Activated CD4-positive, CD25-positive, alpha-beta regulatory T cell (primary cell): ENCODE results near the gene GPA33.

Experiments used
- DNase-seq, 4 experiments: peaks; one replicate each; lab custom pipeline; 2025; lab: John Stamatoyannopoulos, UW

GPA33 gene

DNA sequence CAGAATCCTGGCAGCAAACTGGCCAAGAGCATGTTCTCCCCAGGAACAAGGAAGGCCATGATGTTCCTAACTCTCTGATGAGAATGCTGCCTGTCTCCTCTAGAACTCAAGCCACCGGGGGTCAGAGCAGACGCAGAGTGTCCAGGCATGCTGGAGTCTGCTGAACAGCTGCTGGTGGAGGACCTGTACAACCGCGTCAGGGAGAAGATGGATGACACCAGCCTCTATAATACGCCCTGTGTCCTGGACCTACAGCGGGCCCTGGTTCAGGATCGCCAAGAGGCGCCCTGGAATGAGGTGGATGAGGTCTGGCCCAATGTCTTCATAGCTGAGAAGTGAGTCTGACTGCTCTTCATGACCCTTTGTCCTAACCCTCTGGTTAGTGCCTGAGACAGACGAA is 27.0 kb upstream of the GPA33 start:
- no peak for DNase-seq

DNA sequence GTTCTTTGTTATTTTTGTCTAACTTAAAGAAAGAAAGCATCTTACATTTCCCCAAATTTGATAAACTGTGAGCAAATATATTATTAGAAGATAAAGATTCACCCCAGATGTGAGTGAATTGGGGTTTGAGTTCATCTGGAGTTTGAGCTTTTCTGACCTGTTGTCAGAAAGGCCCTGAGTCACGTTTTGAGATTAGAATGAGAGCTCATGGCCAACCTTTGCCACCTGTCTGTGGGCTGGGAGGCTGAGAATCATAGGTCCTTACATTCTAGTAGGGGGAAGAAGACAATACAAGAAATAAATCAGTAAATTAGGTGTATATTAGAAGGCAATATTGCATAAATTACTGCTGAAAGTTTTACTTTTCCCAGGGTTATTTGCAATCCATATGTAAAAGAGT is 26.0 kb upstream of the GPA33 start:
- DNase-seq = no peak

DNA sequence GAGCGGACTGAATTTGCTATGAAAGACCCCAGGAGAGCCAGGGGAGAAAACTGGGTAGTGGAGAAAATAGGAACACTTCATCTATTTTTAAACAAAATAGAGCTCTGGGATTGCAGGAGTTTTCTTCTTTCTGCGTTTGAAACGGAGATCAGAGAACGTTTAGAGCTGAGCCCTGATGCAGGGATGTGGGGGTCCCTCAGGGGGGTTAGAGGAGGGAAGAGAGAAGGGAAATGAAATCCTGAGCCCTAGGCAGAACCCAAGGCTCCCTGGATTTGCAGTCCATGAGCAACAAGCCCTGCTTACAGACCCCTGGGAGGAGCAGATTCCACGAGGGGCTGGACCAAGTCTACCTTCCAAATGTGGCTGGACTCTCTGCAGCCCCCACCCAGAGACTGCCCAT is 25.5 kb upstream of the GPA33 start:
- DNase-seq = no peak

DNA sequence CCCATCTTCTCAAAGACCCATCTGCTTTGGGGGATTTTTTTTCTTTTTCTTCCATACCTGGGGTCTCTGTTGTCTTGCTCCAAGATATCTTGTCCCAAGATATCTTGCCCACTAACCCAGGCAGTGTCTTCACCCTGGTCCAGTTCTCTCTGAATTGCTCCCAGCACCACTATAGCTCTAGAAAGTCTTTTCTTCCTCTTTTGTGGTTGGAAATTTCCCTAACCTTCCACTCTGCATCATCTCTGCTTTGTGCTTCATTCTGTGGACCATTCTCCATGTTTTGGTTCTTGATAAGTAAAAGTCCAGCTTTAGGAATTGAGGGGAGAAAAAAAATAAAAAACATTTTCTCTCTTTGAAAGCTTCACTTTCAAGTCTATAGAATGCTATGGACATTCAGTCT is 24.5 kb upstream of the GPA33 start:
- no peak for DNase-seq

DNA sequence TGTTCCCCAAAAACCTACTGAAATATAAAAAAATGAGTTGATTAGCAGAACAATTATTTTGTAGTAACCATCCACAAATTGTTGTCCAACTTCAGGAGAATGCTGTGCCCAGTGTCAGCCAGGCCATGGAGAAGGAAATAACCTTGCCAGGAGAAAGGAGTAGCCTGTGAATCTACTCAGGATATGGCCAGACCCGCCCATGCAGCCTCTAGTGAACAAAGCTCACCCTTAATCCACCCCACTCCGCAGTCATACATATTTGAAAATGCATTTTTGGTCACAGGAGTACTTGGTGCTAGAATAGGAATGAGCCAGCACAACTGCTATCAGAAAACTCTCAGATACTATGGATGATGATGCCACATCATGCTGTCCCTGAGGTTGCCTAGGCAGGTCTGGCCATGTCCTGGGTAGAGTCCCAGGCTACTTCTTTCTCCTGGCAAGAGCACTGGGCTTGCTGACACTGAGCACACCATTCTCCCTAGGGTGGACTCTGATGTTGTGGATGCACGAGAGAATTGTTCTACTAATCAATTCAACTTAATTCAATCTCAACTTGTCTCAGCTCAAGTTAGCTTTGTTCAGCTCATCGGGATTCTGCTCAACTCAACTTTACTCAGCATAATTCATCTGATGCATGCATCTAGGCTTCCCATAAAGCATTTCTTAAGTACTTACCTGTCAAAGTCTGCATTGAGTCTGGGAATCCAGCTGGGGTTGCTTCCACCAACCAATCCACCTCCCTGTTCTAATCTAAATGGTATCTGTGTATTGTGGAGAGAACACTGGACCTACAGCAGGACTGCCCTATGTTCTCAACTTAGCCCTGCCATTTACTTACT is 21.9 kb upstream of the GPA33 start:
- DNase-seq = no peak

DNA sequence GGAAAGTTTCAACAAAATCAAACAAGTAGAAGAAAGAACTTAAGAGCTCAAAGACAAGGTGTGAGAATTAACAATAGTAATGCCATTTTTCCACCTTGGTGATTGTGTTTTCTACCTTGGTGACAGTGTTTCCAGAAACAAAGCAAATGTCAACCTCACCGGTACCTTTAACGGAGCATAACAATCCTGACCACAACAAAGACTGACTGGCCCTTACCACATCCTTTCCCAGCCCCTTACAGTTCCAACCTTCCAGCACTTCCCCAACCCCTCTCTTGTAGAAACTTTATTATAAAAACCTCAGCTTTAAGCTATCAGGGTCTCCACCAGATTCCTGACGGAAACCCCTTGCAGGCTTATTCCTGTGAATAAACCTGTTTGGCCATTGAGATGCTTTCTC is 20.4 kb upstream of the GPA33 start:
- no peak for DNase-seq

DNA sequence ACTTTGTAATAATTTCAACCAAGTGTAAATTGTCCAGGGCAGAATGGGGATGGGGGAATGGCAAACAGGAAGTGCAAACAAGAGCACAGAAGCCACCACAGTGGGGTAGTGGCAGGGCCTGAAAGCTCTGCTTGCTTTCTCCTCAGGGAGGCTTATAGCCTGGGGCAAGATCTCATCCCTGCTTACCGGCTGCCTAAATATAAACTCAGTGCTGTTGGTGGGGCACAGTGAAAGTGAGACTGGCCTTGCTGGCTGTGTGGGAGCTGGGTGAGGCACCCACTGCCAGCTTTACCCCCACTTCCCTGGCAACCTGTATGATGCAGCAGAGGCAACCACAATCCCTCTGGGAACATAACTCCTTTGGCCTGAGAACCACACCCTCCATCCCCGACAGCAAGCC is 18.9 kb upstream of the GPA33 start:
- no peak for DNase-seq

DNA sequence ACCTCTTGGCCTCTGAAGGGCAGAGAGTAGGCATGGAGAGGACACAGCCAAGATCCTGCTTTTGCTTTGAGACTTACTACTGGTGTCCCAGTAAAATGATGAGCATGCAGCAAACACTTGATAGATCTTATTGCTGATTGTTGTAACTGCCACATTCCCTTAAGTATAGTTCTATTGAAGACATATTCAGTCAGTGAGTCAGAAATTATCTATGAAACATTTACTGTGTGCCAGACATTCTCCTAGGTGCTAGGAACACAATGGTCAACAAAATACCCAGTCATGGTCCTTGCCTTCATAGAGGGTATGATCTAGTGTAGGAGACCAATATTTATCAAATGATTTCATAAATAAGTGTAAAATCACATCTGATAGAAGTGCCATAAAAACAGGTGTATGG is 17.3 kb upstream of the GPA33 start:
- no peak for DNase-seq

DNA sequence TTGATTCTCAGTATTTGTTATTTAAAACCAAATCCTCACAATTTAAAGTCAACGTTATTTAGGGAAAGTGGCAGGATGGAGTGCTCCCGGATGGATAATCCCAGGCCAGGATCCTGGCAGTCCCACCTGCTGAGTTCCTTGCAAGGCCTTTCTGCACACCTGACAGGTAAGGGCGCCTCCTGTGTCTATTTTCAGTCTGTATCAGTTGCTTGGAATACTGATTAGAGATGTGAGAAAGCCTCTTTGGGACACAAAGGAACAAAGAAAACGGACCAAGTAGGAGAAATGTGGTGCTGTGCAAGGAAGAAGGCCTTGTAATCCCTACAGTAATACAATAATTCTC is 15.9 kb upstream of the GPA33 start:
- no peak for DNase-seq

DNA sequence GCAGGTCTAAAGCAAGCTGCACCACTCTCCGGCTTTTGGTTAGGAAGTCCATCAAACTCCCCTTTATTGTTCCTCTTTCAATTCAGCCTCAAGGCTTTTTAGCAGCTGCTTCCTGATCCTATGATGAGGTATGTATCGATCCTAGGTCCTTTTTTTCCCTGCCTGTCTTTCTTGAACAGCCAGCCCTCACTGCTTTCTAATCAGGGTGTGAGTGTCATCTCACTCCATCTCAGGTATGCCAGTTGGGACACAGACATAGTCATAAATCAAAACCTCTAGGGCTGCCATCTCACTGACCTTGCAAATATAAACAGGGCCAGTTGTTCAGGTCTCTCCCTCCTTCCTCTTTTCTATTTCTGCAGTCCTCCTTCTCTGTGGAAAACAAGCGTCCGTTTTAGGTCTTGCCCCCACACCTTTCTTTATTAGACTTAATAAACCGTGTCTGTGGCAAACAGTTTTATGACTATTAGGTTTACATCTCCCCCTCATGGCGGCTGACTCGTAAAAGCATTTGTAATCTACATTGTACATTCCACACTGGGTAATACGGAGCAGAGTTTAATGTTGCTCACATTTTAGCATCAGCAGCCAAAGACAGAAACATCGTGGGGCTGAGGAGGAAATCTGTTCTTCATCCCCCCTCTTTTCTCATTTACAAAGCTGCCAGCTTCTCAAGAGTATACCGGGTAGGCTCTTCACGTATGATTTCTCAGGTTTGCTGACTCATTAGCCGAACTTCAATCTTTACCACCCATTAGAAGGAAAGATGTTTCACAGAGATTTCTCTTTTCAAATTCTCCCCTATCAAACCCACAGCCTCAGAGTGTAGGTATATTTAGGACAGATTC is 15.3 kb upstream of the GPA33 start:
- no peak for DNase-seq

DNA sequence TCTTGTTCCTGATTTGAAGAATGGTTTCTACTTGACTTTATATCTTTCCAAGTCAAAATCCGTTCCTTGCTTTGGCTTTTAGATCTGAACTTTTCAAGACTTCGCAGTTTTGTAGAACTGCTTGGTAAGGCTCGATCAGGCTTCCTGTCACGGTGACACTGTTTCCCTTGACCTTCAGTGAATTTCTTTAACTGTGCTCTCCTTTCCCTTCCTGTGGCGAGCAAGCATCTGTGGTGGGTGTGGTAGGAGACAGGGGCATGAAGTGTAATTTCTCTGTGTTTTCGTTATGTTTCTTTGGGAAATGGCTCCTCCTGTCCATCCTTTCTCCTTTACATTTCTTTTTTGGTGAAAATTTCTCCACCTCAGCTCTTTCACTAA is 14.1 kb upstream of the GPA33 start:
- DNase-seq = no peak

DNA sequence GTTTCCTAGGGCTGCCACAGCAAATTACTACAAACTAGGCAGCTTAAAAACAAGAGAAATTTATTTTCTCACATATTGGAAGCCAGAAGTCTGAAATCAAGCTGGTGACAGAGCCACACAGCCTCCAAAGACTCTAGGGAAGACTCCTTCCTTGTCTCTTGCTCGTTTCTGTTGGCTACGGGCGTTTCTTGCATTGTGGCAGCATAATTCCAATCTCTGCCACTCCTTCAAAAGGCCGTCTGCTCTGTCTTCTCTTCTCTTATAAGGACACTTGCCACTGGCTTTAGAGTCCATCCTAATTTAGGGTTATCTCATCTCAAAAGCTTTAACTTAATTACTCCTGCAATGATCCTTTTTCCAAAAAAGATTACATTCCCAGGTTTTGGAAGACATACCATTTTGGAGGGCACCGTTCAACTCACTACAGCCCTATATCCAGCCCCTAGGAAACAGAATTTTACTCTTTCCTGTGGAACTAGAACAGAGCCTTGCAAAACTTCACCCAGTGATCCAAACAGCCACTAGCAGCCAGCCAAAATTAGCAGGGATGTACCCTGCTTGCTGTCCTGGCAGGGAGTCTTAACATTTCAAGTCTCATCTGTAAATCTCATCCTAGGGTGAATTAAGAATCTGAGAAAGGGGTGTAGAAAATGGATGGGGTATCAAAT is 12.9 kb upstream of the GPA33 start:
- DNase-seq = no peak

DNA sequence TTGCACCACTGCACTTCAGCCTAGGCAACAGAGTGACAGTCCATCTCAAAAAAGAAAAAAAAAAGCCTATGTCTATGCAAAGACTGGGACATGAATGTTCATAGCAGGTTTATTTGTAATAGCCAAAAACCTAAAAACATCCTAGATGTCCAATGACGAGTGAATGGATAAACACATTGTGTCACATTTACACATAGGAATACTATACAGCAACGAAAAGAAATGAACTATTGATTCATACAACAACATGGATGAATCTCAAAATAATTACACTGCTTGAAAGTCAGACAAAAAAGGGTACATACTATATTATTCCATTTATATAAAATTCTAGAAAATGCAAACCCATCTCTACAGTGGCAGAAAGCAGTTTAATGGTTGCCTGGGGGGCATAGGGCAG is 11.6 kb upstream of the GPA33 start:
- no peak for DNase-seq

DNA sequence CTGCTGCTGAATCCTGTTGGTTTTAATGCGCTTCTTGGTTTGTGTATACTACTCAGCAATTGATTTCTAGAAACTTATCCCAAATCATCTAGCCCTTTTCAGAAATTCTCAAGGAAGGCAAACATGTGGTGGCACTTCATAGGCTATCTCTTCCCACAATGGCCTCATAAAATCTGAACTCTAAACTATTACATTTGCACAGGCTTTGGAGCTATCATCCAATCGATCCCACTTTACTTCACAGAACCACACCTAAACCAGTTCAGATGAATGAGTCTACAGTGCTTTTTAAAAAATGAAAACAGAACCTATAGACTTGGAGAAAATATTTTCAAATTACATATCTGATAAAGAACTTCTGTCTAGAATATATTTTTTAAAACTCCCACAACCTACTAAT is 10.6 kb upstream of the GPA33 start:
- DNase-seq = no peak

DNA sequence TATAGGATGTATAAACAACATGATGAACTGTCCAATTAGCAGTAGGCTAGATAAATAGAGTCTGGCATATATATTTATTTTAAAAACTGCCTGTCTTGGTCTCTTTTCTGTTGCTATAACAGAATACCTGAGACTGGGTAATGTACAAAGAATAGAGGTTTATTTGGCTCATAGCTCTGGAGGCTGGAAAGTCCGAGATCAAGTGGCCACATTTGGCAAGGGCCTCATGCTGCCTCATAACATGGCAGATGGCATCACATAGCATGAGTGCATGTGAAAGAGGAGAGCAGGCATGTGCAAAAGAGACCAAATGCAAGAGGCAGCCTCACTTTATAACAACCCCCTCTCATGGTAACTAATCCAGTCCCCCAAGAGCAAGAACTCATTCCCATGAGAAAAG is 9.7 kb upstream of the GPA33 start:
- DNase-seq = no peak

DNA sequence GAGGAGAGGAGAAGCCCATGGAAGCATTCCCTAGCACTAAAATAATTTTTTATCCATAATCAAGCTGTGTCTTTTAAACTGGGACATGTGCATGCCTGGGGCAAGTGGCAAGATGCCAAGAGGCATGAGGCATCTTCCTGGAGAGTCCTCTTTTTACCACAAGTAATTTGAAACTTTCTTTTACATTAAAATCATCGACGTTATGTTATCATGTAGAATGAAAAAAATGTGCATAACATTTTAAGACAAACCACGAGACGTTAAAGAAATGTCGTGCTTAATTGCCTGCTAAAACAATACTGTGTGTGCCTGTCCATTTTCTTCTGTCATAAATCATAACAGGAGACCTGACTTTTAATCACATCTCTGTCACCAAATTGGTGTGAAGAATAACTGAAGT is 5.2 kb upstream of the GPA33 start:
- no peak for DNase-seq

DNA sequence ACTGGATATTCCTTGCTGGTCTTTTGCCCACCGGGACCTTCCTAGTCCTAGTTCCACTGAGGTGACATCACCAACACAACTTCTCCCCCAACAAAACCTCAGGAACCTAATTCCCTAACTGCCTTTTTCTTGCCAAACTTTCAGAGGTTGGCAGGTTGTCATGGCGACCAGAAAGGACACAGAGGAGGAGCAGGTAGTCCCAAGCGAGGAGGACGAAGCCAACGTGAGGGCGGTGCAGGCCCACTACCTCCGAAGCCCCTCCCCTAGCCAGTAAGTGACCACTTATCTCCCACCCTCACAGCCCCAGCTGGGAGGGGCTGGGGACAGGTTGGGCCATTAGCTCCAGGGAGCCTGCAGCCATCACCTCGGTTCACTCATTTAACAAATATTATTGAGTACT is 4.5 kb upstream of the GPA33 start:
- DNase-seq = no peak

DNA sequence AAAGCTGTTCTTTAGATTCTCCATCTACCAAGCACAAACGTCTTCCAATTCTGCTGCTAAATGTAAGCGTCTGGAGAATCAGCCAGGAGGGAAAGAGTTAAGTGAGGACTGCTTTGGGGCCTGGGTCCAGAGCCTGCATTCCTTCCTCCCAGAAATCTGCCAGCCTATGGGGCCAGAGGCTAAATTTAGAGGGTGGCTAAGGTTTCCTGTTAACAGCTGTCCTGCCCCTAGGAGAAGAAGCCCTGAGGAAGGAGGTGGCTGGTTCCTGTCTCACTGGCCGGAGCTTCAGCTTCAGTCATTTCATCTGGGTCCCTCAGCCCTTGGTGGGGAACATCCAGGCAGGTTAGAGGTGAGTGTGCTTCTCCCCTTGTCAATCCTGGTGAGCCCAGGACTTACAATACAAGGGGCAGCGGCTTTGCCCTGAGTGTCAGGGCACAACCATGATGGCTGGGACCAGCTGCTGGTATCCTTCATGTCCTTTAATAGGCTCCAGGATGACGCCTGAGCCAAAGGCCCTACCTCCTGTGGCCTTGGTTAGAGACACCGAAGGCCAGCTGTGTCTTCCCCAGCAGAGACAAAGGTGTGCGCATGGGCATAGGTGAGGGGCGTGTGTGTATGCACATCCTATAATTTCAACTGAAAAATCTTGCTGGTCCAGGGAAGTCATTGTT is 3.8 kb upstream of the GPA33 start, which contains the start of gene STYXL2:
STYXL2 (plus strand) TSS at position 230 of the 671 bp plus-strand sequence. CDS start 775 bp downstream, outside the sequence.
- no peak for DNase-seq

DNA sequence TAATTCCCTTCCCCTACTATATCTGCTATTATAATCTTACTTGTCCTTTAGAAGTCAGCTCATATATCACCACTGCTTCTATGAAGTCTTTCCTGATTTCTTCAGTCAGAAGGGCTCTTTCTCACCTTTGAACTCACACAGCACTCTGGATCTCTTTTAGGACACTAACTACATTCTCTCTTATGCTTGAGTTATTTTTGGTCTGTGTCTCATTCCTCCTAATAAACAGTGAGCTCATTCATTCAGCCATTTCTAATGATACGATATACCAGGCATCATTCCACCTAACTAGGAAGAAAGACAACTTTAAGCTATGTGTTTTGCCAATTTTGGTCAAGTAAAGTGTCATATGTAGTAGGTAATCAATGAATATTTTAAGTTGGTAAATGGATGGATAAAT is 2.5 kb upstream of the GPA33 start:
- no peak for DNase-seq

DNA sequence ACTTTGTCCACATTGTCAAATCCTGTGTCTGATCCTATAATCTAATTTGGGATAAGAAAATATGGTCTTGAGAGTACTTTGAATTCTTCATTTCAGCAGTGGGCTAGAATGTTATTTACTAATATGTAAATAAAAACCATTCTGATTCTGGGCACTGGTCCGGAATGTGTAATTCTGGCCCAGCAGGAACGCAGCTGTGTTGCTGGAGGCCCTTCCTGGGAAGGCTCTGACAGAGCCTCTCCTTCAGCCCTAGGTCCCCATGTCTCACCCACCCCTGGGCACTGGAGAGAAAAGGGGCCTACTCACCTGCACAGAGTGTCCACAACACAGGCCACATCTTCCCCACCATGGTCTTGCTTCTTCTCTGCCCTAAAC is 251 bp downstream of the GPA33 start:
- DNase-seq = no peak

DNA sequence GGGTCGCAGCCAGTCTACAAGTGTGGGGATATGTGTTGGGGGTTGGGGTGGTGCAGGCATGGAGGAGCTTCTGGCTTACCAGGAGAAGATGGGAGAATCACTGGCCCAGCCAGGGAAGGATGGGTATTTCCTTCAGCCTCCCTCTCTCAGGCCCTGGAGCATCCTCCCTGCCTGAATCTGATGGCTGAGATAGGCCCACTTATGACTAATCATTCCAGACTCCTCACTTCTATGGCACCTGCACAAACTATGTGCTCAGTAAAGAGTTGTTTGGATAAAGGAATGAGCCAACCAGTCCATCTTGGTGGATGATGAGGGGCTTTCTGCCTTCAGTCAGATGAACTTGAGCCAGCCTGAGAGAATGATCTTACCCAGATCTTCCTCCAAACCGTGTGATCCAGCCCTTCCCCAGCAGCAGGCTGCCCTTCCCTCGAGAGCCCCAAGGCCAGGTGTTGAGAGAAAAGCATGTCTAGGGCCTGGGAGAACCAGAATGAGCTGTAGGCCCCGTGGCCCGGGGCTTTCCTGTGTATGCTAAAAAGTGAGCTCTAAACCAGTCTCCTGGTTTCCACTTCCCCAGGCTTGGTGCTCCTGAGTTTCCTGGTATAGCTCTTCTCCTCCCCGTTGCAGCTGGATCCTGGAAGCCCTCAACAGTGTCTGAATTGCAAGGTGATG is 1.3 kb downstream of the GPA33 start:
- DNase-seq = no peak

DNA sequence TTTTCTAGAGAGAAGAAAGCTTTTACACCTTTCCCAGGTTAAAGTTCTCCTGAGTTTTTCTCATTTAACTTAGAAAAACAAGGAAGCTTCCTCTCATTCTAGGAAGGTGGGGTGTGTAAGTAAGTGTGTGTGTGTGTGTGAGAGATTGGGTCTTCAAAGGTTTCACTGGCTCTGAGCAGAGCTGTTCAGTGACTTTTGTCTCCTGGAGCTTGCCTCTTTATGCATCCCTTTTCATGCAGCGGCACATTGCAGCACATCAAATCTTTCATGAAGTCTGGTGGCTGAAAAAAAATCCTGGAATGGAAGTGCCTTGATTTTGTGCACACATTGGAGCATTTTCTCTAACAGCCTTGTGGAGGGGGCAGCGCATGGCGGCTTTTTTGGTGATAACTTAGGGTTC is 3.4 kb downstream of the GPA33 start:
- no peak for DNase-seq
